HG03432 (cell line): Measurements from ENCODE around the gene PAX3.

ENCODE experiments used
- ATAC-seq: cut with Tn5 transposase; IDR thresholded peaks from one replicate; pipeline ENCODE4 v1.9.1; 2021; ENCODE audit warnings: mild to moderate bottlenecking, moderate library complexity; ENCODE audit not compliant: unreplicated experiment

The PAX3 gene

GRCh38 chr2:222281506-222281905 lies 17.3 kb downstream of the PAX3 start:
- ATAC-seq: no peak

- ATAC-seq: no peak
These were observed 18.0 kb downstream of the PAX3 start for GRCh38 chr2:222280795-222281194.

- ATAC-seq: no peak
These were observed 26.3 kb downstream of the PAX3 start for GRCh38 chr2:222272446-222273015.

GRCh38 chr2:222271854-222272253 lies 26.9 kb downstream of the PAX3 start:
- ATAC-seq: no peak

DNA sequence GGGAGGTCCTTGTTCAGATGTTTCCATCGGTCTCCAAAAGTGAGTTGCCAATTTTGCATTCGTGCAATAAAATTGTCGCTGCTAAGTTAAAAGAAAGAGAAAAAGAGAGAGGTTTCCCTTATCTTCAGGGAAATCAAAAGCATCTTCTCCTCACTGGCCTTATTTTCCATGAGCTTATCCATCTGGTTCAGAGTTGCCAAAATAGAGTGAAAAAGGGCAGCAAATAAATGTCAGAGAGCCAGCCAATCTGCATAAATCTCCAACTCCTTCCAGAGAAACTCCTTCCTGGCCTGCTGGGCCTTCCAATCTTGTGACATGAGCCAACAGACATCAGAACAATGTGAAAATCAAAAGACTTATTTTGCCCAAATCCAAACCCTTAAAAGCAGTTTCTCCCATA lies 28.4 kb downstream of the PAX3 start:
- no peak for ATAC-seq

DNA sequence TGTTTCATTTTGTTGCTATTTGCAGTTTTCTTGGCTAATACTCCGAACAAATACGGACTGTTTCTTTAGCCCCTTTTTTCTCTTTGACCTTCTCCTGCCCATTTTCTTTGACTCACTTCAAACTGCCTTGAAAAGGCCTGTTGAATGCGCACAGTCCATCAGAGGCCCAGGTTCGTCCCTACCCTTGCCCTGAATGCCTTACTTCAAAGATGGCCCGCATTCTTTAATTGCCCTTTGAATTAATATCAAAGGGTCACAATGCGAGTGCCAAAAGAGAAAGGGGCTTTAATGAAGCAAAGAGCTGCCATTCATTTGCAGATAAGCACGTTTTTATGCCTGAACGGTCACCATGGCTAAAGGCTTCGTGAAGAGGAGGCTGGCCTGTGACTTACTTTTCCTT lies 29.7 kb downstream of the PAX3 start:
- no peak for ATAC-seq

DNA sequence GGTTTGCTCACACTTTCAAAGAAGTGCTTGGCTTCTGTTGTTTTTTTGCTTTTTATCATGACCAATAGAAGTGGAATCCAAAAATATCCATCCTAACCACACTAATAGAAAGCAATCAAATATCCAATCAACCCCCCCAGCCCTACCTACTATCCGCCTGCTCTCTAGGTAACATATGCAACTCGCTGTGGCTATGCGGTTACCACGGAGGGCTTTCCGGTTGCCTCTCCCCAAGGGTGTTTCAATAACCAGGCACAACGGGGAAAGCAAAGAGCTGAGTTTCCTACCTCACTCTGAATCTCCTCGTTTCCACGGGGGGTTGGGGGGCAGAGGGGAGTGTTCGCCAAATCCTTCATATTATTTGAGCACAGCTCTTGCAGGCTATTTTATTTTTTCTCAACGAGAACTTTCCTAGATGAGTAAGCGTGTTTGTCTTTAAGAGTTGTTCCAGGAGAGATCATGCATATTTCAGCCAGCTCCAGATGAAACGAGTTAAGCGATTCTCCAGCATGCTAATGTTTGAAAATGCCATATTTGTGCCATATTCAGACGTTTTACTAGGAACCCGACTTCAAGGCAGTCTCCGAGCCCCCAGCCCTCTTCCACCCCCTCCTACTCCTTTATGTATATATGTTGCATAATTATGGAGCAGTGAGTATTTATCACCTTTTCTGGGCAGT lies 30.3 kb downstream of the PAX3 start:
- ATAC-seq: no peak

DNA sequence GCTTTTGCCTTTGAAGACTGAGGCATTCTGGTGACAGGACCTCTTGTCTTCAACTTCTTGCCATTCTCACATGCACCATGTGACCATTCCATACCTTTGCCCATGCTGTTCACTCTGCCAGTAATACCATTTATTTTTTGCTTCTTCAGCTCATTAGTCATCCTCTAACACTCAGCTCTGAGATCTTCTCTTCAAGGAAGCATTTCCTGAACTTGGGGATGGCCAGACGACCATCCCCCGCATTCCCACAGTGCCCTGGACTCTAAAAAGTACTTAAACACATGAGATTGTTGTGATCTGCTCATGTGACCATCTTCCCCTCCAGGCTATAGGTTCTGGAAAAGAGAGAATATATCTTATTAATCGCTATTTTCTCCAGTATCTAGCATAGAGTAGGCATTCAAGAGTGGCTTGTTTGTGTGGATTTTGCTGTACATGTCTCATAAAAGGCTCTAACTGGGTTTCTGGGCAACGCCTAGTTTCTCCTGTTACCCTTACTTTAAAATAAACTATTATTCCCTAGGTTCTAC lies 33.9 kb downstream of the PAX3 start:
- ATAC-seq: no peak

- no peak for ATAC-seq
These were observed 37.3 kb downstream of the PAX3 start for GRCh38 chr2:222261504-222261903.

DNA sequence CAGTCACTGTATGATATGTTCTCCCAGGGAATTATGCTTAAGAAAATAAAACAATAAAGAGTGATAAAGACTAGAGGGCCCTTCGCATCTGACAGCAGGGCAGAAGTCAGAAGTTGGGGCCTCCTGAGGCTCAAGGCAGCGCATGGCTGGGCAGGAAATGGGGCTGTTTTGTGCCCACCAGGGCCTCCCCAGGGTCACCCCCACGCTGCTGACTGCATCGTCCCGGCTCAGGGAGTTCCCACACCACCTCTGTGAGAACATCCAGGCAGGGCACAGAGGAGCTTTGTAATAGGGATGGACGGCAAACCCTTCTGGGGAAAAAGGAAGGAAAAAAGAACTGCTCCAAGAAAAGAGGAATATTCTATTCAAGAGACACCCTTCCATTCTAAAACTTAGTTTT lies 41.2 kb downstream of the PAX3 start:
- no peak for ATAC-seq

- no peak for ATAC-seq
These were observed 42.5 kb downstream of the PAX3 start for GRCh38 chr2:222256250-222256649.

DNA sequence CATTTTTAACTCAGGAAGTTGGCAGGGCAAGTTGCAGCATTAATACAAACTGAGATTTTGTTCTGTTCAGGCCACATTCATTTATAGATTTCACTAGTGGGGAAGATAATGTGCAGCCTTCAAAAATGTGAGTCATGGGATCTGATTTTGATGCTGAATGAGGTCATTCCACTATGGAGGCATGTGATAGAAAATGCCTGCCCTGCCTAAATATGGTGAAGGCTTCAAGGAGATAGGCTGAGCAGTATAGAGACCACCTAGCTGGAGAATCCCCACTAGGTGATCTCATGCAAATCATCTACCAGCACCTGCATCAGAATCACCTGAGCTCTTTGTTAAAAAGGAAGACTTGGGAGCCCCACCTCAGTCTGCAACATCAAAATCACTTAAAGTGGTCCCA lies 43.7 kb downstream of the PAX3 start:
- ATAC-seq: no peak

DNA sequence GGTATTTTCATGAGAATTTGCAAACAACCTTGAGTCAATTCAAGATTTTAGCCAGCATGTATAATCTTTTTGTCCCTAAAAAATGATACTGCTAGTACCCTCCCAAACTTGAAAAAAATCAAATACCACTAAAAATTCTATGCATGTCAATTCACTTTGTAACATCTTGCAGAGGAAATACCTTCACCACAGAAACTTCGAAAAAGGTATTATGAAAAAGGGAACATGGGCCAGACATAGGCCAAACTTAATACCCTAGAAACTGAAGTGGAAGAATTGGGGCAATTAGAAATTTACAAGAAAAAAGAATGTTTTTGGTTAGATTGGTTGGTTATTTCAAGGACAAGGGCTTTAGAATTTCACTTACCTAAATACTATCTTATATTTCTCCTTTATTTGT lies 48.5 kb downstream of the PAX3 start:
- ATAC-seq: no peak

GRCh38 chr2:222249444-222249843 lies 49.4 kb downstream of the PAX3 start:
- ATAC-seq: no peak

- no peak for ATAC-seq
These were observed 50.0 kb downstream of the PAX3 start for GRCh38 chr2:222248818-222249217.

DNA sequence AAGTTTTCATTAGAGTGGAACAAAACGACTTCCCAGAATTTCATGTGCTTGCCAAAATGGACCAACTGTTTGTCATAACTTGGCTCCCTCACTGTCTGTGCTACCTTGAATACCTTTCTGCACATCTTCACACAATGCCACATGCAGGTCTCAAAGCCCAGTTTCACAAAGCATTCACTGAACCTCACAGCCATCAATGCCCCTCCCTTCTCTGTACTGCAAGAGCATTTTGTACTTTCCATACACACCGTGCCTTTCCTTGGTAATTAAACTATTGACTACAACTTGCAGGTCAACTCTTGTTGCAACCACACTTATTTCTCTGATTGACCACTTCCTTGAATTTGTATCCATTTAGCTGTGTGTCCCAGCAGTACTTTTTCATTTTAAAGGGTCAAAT lies 50.5 kb downstream of the PAX3 start:
- peak; percentile 40 for ATAC-seq

DNA sequence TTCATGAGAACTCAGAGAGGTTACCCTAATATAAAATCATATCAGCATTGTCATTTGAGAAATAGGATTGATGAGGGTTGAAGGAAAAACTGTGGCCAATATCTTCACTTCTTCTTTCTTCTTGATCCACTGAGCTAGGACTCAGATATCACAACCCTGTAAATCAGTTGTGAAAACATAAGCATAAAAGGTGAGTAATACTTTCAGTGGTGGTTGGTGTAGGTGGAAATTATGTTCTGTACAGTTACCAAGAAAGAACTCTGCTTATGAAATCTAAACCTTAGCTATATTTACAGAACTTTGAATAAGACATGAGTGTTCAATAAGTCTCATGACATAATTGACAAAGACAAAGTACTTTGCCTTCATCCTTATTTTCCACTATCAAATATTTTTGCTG lies 56.3 kb downstream of the PAX3 start:
- ATAC-seq: peak; percentile 86

GRCh38 chr2:222241128-222241870 lies 57.5 kb downstream of the PAX3 start:
- no peak for ATAC-seq

DNA sequence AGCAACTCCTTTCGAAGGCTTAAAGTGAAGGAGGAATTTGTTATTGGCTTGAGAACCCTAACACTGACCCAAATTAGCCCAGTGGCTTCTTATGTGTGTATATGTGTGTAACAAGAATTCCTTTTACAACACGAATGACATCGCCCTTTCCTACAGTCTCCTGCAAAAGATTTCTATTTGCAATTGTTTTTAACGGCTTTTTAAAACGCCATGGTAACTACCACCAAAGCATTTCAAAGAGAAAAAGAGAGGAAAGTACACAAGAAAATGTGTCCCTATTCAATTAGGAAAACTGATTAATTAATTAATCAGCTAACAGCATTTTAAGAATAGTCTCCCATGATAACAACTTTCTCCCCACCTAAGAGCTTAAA lies 58.1 kb downstream of the PAX3 start:
- no peak for ATAC-seq

GRCh38 chr2:222239945-222240675 lies 58.7 kb downstream of the PAX3 start:
- ATAC-seq: no peak

- ATAC-seq: no peak
These were observed 59.7 kb downstream of the PAX3 start for GRCh38 chr2:222239091-222239490.
